ENCODE measurements around the gene INPP4A.

Gene INPP4A

DNA sequence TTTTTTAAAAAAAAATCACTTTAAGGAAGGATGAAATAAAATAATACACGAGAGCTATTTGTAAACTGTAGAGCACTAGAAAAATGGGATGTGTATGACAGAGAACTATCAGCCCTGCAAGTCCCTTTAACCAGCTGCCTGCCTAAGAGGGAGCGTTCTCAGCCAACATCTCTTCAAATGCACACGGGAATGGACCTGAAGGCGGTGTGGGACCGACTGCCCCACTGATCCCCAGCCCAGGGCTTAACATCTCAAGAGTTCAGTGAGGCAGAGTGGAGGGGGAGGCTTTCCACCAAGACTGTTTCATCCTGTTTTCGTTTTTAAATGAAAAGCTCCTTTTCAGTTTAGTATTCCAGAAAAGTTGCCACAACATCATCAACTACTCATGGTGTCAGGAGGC, 2.2 kb downstream of the INPP4A start:
- TF ChIP-seq, protein P1, sequence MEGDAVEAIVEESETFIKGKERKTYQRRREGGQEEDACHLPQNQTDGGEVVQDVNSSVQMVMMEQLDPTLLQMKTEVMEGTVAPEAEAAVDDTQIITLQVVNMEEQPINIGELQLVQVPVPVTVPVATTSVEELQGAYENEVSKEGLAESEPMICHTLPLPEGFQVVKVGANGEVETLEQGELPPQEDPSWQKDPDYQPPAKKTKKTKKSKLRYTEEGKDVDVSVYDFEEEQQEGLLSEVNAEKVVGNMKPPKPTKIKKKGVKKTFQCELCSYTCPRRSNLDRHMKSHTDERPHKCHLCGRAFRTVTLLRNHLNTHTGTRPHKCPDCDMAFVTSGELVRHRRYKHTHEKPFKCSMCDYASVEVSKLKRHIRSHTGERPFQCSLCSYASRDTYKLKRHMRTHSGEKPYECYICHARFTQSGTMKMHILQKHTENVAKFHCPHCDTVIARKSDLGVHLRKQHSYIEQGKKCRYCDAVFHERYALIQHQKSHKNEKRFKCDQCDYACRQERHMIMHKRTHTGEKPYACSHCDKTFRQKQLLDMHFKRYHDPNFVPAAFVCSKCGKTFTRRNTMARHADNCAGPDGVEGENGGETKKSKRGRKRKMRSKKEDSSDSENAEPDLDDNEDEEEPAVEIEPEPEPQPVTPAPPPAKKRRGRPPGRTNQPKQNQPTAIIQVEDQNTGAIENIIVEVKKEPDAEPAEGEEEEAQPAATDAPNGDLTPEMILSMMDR (IDR thresholded peaks at IDR 0.05; ENCODE audit: insufficient read depth, low read depth, low read length, missing control alignments) = no peak
- no peak for DNase-seq (ENCODE audit: low read depth)
- H3K4me3 ChIP-seq (ENCODE audit: low read depth, low read length) = no peak overlapping the region

DNA sequence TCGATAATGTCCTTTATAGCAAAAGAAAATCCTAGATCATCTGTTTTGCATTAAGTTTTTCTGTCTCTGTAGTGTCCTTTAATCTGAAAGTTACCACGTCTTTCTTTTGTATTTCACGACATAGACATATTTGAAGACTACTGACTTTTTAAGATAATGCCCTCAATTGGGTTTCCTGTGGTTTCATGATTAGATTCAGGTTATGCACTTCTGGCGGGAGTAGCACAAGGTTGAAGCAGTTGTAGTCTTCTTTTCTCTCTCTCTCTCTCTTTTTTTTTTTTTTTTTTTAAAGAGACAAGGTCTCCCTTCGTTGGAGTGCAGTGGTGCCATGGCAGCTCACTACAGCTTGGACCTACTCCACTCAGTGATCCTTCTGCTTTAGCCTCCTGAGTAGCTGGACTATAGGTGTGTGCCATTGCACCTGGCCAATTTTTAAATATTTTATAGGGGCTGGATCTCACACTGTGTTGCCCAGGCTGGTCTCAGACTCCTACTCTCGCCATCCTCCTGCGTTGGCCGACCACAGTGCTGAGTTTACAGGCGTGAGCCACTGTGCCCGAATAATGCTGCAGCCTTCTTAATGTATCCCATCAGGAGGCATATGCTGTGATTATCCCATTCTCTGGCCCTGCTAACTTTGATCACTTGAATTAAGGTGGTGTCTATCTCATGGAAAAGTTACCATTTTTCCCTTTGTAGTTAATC, 3.9 kb downstream of the INPP4A start:
- H3K4me3 ChIP-seq (ENCODE audit: low read depth, low read length) = no peak overlapping the region
- TF ChIP-seq, protein P1 (IDR thresholded peaks at IDR 0.05; ENCODE audit: insufficient read depth, low read depth, low read length, missing control alignments) = no peak
- DNase-seq (ENCODE audit: low read depth) = no peak

DNA sequence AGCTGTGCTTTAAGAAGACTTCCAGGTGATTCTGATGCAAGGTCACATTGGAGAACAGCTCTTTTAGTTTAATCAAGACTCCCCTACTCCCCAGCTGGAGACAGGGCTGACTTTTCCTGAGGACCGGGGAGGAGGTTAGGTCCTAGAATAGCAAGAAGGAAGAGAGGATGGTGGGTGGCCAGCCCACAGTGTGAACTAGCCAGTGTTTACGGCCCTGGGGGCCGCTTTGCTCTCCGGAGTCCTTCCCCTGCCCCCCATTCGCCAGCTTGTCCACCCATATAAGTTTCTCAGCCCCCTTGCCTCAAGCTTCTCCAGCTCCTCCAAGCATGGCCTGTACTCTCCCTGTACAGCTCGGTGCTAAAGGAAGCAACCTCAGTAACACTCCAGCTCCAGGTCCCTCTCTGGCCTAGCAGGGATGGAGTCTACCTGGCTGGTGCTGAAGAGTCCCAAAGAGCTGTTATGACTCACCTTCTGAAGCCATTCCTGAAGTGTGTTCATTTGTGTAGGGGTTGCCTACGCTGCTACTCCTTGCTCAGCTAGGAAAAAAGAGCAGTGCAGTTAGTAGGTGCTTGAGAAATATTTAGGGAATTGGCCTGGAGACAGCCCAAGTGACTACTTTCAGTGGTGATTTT, 7.9 kb downstream of the INPP4A start:
- TF ChIP-seq, protein P1 (IDR thresholded peaks at IDR 0.05; ENCODE audit: insufficient read depth, low read depth, low read length, missing control alignments) = no peak
- H3K4me3 ChIP-seq (ENCODE audit: low read depth, low read length) = no peak overlapping the region
- DNase-seq (ENCODE audit: low read depth) = no peak

DNA sequence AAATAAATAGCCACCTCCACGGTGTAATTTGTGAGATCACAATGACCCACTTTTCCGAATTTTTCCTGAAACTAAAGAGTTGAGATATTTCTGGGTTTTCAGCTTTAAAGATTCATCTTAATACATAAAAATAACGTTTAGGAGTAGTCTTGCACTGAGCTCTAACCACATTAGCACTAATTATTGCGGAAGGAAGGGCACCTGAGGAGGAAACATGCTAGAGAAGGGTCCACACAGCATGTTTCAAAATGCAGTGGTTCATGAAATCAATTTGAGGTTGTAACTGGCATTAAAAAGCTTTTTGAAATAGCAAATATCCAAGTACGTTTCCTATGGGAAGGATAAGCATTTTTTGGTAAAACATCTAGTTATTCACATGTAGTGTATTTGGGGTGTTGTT, 8.4 kb downstream of the INPP4A start:
- no peak for DNase-seq (ENCODE audit: low read depth)
- TF ChIP-seq, protein P1 (IDR thresholded peaks at IDR 0.05; ENCODE audit: insufficient read depth, low read depth, low read length, missing control alignments) = no peak
- H3K4me3 ChIP-seq (ENCODE audit: low read depth, low read length) = no peak overlapping the region

DNA sequence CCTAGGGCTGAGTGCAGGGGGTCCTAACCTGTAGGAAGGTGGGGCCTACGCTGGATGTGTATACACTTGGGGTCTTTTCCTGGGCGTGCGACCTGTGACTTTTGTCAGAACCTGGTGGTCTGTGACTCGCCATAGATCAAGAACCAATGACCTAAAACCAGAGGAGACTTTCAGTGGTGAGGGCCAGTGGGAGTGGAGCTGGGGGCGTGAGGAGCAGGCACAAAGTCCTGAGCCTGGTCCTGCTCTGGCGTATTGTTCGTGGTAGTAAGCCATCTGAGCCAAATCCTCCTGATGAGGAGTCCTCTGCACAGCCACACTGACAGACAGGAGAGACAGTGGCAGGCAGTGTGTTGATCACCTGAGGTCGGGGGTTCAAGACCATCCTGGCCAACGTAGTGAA, 8.9 kb downstream of the INPP4A start:
- TF ChIP-seq, protein P1 (IDR thresholded peaks at IDR 0.05; ENCODE audit: insufficient read depth, low read depth, low read length, missing control alignments) = no peak
- H3K4me3 ChIP-seq (ENCODE audit: low read depth, low read length) = no peak overlapping the region
- DNase-seq (ENCODE audit: low read depth) = no peak

DNA sequence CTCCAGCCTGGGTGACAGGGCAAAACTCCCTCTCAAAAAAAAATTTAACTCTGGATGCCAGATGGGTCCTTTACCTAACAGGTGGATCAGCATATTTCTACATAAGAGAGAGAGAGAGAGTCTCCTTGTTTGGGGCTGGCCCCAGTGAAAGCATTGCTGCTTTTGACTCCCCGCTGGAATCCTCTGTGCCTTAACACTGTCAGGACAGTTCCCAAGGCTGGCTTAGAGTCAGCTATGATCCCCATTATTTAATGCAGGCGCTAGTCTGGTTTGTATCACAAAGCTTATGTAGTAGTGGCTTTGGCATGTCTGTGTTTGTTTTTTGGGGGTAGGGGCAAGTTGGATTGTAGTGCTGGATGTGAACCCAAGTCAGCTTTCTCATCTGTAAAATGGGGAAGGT, 9.4 kb downstream of the INPP4A start:
- no peak for DNase-seq (ENCODE audit: low read depth)
- TF ChIP-seq, protein P1 (IDR thresholded peaks at IDR 0.05; ENCODE audit: insufficient read depth, low read depth, low read length, missing control alignments) = no peak
- H3K4me3 ChIP-seq (ENCODE audit: low read depth, low read length) = no peak overlapping the region

Measured in GM12865 (cell line).